CD4-positive, alpha-beta T cell treated with Interleukin-10 for 1 hour (primary cell): ENCODE data around the gene STYXL2.

Experiments used
- DNase-seq: peaks from one replicate; pipeline ENCODE4 v3.0.0-alpha.2; 2020

The STYXL2 gene

GRCh38 chr1:167137332-167137781 is 43.5 kb downstream of the STYXL2 start:
- DNase-seq: no peak

- no peak for DNase-seq
Measured at GRCh38 chr1:167137793-167138510, 44.1 kb downstream of the STYXL2 start.

GRCh38 chr1:167138703-167139102 is 44.8 kb downstream of the STYXL2 start:
- DNase-seq: no peak

- no peak for DNase-seq
Measured at GRCh38 chr1:167141963-167142362, 48.1 kb downstream of the STYXL2 start.
